AG10803 (cell line): Measurements from ENCODE around the gene SELPLG.

Experiments used
- DNase-seq: peaks from one replicate; pipeline ENCODE4 v3.0.0; 2010; ENCODE audit warnings: low read depth
- H3K4me3 ChIP-seq: 2 replicates; pipeline ENCODE4 v1.5.1; 2011; ENCODE audit warnings: mild to moderate bottlenecking, low read length, control low read depth
- TF ChIP-seq, protein P1 (sequence below): conservative IDR thresholded peaks from 2 replicates; pipeline ENCODE4 v1.5.1; 2011; ENCODE audit warnings: mild to moderate bottlenecking, low read length, control low read depth, inconsistent platforms

The SELPLG gene

DNA sequence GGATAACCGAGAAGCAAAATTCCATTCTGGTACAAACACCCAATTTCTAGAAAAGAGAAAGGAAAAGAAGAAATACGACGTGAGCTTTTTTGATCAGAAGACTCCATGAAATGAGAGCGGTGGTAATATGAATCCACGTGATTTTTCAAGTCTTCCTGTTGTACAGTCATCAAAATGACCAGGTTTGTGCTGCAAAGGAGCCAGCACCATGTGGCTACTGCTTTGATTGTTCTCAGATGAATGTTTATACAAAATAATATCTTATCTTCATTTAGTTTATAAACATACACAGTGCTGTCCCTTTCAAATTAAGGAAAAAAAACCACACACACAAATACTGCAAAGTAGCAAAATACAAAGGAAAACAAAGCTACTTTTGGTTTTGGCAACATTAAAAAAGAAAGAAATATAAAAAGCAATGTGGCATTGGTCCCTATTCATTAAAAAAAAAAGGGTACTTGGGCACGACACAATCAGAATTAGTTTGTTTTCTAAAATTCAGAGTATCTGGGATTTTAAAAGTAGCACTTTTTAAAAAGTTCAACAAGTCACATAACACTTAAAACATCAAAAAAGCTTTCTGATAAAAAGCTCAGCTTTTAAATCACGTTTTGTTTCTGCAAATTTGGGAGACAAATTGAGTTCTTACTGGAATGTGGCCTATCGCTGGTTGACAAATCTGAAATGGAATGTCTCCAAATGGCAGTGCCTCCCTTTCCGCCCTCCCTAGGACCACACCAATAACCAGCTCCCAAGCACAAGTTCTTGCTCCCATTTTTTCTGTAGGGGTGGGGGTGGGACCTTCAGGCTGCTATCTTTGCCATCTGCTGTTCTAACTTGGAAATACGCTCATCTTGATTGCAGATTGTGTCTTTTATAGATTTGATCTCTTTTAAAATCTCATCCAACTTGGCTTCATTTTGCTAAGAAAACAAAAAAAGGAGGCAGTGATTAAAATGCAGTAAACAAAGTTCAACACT, 13.2 kb upstream of the SELPLG start:
- no peak for DNase-seq
- TF ChIP-seq, protein P1, sequence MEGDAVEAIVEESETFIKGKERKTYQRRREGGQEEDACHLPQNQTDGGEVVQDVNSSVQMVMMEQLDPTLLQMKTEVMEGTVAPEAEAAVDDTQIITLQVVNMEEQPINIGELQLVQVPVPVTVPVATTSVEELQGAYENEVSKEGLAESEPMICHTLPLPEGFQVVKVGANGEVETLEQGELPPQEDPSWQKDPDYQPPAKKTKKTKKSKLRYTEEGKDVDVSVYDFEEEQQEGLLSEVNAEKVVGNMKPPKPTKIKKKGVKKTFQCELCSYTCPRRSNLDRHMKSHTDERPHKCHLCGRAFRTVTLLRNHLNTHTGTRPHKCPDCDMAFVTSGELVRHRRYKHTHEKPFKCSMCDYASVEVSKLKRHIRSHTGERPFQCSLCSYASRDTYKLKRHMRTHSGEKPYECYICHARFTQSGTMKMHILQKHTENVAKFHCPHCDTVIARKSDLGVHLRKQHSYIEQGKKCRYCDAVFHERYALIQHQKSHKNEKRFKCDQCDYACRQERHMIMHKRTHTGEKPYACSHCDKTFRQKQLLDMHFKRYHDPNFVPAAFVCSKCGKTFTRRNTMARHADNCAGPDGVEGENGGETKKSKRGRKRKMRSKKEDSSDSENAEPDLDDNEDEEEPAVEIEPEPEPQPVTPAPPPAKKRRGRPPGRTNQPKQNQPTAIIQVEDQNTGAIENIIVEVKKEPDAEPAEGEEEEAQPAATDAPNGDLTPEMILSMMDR = peak; percentile 36

DNA sequence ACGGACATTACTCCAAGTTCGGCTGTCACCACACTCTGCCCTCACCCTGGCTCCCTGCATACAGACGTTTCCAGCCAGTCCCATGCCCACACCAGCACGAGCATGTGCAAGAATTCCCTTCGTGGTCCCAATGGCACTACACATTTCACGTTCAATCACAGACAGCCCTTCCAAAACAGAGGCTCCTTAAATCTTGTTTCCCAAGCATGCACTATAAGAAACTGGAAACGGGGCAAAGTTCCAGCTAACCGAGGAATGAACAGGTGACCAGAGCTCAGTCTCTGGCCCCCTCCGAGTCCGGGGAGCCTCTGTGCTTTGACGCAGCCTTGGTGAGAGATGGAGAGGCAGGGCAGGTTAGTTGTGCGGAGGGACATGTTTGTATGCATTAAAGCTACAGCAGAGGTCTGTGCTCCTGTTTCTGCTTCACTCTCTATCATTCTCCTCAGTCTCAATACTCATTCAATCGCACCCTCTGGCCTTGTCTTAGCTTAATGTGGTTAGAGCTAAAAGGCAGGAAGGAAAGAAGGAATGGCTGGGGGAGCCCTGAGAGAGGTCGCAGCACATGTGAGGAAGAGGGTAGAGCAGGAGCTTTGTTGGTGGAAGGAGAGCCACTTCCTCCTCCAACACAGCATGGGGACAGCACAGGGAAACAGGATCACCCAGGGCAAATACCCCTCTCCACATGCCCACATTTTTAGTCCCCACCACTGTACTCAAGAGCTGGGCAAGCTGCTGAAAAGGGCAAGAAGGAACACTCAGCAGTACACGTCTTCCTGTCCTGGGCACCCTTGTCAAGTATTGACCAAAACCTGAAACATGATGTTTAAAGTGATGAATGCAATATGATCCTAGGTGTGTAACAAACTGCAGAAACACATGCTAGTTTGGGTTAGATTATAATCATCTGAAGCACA, 12.2 kb upstream of the SELPLG start:
- DNase-seq = no peak
- no peak overlapping the region for H3K4me3 ChIP-seq
- TF ChIP-seq, protein P1 = no peak

More for the DNA sequence above, 13.2 kb upstream of the SELPLG start:
- H3K4me3 ChIP-seq = no peak overlapping the region

DNA sequence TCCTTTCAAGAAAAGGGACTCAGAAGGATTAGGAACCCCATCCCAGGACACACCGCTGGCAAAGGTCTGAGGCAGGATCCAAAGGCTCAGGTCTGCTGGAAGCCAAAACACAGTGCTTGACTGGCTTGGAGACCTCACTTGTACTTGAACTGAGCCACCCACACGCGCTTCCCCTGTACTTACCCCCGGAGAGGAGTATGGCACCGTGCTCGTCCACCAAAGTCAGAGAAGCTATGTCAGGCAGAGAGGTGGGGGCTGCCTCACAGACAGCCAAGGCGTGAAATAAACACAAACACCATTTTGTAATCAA, 11.1 kb upstream of the SELPLG start:
- no peak overlapping the region for H3K4me3 ChIP-seq
- no peak for DNase-seq
- TF ChIP-seq, protein P1 = no peak

DNA sequence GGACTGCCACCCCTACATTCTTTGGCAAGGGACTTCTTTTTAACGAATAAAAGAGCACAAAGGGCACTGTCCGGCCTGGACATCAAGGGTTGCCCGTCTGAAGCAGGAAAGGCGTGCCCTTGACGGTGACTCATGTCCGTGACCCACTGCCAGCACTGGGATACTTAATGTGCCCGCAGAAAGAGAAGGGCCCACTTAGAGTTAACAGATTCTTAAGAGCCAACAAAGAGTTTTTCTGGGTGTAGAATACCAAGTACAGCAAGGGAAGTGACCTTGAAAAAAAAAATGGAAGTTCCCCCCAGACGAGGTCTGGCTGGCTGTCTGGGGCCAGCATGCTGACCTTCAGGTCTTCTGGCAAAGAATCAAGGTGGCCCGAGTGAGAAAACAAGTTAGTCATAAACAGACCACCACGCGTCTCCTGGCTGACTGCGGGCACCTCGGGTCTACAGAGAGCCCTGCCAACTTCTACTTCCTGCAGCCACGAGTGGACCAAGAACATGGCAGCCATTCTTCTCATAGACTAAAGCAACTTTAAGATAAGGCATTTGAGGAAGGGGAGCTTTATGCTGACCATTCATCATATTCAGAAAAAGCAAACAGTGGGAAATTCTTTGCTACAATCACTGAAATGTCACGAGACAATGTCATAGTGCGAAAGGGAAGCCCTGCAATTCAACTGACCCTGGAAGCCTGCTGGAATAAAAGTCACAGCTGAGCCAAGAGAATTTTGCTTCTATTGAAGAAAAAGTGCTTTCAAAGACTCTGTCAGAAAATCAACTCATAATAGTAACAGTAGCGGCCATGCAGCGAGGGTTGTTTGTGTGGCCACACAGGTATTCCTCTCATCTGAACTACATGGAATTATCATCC, 10.5 kb upstream of the SELPLG start:
- TF ChIP-seq, protein P1 = no peak
- no peak overlapping the region for H3K4me3 ChIP-seq
- DNase-seq = peak; percentile 64

DNA sequence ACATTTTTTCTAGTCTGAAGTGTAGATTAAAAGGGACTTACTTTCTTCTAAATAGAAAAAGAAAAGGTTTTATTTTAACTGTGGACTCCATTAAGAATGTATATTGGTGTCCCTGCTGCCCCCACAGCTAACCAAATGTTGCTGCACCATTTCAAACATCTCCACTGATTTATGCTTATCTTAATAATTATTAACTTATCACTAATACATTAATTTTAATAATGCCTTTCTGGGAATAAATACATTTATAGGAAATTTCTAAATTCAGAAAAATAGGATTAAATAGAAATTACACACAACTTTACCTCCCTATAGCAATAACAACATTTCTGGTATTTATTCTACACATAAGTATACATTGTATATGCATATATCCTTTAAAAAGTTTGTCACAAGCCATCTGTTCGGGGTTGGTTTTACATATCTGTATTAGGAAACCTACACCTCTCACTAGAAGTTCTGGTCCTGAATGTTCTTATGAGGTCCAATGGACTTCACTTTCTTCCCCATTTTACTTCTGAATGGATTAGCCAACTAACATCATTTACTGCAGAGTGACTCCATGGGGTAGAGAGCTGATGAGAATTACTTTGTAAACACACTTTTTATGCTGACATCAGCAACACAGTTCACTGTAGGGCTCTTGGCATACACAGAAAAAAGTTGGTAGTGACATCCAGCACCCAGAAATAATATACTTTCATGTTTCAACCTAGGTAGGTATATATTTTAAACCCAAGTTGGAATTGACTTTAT, 9.4 kb upstream of the SELPLG start:
- DNase-seq = no peak
- TF ChIP-seq, protein P1 = no peak
- H3K4me3 ChIP-seq = no peak overlapping the region

DNA sequence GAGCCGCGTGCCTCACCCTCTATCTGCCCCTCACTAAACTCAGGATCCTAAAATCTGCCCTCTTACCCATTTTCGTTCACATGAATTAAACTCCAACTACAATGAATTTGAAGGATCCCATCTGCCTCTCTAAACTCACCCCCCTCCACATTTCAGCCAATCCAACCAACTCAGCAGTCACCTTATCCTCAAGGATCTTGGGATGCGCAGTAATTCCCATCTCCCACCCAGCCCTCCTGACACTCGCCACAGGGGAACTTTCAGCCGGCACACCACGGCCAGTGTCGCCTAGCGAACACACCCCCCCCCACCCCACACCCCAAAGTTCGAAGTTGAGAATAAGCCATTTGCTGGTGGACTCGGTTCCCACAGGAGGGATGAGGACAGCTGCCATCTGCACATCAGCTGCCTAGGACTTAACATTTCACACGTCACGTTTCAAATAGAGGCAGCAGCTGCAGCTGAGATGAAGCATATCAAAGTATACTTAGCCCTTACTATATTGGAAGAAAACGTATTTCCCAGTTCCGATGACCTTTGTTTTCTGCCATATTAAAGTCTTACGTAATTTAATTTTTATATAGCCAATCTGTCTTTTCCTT, 8.7 kb upstream of the SELPLG start:
- TF ChIP-seq, protein P1 = no peak
- DNase-seq = no peak
- H3K4me3 ChIP-seq = no peak overlapping the region
